Measurements from ENCODE around the gene MLLT6.
"Not testable (repeated sequence)": the region's sequence is repeated elsewhere in the genome, so short reads cannot be mapped to it uniquely, and the experiment has no call there.

MLLT6 gene

GRCh38 chr17:38709104-38709820, 4.2 kb downstream of the MLLT6 start:
- no peak for DNase-seq

GRCh38 chr17:38709864-38710603, 5.0 kb downstream of the MLLT6 start:
- DNase-seq = no peak

GRCh38 chr17:38710604-38710962, 5.5 kb downstream of the MLLT6 start:
- no peak for DNase-seq

GRCh38 chr17:38710985-38711384, 5.9 kb downstream of the MLLT6 start:
- no peak for DNase-seq

DNA sequence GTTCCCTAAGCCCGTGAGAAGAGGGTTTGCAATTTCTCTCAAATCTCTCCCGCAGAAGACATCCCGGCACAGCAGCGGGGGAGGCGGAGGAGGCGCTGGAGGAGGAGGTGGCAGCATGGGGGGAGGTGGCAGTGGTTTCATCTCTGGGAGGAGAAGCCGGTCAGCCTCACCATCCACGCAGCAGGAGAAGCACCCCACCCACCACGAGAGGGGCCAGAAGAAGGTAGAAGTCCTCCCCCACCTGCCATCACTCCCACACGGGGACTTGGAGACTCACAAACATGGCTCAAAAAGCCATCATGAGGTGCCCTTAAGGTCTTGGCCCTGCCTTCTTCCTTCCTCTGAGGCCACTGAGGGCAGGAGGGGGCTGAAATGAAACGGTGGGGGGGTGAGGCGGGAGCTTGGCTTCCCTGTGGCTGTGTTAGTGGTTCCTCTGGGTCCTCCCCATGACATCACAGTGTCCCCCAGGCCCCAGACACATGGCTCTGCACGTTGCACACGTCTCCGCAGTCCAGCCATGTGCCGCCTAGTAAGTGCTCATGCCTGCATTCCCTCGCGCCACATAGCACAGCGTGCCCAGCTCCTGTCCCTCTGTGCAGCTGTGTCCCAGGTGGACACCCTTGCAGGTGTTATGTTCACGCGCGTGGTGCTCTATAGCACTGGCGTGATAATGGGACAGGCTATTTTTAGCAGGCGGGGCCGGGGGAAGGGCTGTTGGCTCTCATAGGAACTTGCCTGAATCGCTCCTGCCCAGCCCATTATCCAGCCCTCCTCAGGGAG, 6.9 kb downstream of the MLLT6 start:
- no peak for DNase-seq

DNA sequence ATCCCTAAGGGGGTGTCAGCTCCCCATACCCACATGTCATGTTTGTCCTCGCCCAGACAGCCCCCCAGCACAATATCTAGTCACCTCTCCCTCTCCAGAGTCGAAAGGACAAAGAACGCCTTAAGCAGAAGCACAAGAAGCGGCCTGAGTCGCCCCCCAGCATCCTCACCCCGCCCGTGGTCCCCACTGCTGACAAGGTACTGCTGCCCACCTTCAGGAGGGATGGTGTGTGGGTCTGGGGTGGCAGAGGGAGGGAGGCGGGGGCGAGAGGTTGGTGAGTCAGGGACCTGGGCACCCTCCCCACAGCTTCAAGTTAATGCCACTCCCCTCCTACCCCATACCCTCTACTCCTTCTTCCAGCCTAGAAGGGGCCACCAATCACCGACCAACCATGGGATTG, 7.5 kb downstream of the MLLT6 start:
- DNase-seq = no peak

GRCh38 chr17:38713456-38714075, 8.5 kb downstream of the MLLT6 start:
- no peak for DNase-seq

DNA sequence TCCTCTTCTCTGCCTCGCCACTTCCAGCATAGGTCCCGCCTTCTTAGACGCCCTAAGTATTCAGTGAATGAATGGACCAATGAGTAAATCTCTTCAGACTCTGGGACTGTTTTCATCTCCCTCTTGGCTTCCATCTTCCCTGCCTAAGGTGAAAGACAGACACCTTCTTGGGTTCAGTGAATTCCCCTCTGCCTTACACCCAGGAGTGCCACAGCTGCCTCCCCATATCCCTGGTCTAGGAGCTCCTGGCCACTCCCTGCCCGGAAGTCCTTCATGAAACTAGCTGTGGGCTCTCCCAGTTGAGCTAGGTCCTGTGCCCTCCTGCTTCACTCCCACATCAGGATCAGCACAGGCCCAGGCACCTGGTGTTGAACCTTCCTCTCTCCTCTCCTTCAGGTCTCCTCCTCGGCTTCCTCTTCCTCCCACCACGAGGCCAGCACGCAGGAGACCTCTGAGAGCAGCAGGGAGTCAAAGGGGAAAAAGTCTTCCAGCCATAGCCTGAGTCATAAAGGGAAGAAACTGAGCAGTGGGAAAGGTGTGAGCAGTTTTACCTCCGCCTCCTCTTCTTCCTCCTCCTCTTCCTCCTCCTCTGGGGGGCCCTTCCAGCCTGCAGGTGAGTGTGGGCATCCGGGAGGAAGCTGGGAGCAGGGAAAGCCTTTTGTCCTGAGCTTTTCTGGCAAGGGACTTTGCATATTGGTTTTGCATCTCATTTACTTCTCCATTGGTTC, 10.3 kb downstream of the MLLT6 start:
- no peak for DNase-seq

GRCh38 chr17:38716368-38717005, 11.4 kb downstream of the MLLT6 start:
- no peak for DNase-seq

- DNase-seq = no peak
These were observed 12.2 kb downstream of the MLLT6 start for GRCh38 chr17:38717139-38717745.

DNA sequence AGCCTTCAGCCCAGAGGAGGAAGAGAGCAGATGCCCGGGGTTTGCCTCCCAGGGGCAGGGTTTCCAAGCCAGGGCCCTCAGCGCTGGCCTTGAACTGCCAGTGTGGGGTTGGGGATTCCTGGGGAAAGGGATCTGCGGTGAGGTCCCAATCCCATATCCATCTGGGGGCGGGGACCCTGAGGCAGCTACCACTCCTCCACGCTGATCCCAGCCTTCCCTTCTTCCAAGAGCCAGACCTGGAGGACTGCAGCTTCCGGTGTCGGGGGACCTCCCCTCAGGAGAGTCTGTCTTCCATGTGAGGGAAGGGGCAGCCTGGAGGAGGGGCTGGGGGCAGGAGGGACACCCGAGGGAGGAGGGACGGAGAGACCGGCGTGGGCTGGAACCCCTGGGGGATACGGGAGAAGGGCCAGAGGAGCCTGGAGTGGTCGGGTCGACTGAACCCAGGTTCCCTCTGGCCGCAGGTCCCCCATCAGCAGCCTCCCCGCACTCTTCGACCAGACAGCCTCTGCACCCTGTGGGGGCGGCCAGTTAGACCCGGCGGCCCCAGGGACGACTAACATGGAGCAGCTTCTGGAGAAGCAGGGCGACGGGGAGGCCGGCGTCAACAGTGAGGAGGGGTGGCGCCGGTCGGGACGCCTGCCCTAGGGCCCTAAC, 14.3 kb downstream of the MLLT6 start:
- DNase-seq = no peak

- DNase-seq = no peak
These were observed 15.0 kb downstream of the MLLT6 start for GRCh38 chr17:38719943-38720641.

- DNase-seq = no peak
These were observed 15.9 kb downstream of the MLLT6 start for GRCh38 chr17:38720941-38721340.

DNA sequence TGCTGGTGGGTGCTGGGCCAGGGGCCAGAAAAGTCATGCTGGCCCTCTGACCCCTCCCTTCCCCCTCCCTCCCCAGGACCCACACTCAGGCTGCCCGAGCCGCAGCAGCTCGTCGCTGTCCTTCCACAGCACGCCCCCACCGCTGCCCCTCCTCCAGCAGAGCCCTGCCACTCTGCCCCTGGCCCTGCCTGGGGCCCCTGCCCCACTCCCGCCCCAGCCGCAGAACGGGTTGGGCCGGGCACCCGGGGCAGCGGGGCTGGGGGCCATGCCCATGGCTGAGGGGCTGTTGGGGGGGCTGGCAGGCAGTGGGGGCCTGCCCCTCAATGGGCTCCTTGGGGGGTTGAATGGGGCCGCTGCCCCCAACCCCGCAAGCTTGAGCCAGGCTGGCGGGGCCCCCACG, 16.7 kb downstream of the MLLT6 start:
- DNase-seq = no peak

GRCh38 chr17:38724337-38724988, 19.4 kb downstream of the MLLT6 start:
- no peak for DNase-seq

DNA sequence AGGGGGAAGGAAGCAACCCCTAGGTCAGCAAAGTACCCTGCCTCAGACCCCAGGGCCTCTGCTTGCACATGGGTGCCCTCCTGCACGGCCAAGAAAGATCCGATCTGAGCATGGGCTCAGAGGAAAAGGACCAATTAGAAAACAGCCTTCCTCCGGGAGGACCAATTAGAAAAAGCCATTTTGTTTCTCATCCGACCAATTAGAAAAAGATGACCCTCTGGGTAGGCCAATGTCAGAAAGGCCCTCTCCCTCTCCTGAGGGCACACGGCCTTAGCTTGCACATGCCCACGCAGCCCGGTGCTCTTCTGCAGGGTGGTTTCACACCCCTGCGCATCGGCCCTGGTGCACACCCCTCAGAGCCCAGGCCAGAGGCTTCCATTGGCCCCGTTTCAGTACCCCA, 20.0 kb downstream of the MLLT6 start:
- no peak for DNase-seq

DNA sequence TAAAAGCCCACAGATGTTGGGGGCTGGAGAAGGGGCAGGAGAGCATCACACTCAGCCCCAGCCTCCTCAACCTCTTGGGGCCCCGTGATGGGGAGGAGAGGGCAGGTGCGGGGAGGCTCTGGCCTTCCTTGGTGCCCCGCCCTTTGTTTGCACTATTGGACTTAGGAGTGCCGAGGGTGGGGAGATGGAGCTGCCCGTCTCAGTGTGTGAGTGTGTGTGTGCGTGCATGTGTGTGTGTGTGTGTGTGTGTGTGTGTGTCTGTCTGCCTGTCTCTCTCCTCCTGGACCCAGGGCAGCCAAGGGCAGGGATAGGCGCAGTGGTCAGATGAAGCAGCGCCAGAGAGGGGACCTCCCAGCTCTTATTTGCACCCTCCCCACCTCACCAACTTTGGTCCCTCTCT, 21.1 kb downstream of the MLLT6 start:
- not testable (repeated sequence) for DNase-seq

DNA sequence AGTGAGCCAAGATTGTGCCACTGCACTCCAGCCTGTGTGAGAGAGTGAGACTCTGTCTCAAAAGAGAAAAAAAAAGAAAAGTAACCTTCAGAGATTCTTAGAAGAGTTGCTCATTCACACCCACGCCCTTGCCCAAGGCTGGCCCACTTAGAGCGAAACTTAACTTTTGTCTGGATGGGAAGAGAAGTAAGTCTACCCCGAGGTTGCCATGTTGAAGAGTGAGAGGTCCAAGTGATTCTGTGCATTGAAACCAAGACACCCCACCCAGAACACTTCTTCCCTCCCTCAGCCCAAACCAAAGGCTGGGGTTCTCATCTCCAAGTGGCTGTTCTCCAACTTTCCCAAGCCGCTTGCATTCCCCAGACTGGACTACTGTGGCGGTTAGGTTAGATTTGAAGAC, 22.7 kb downstream of the MLLT6 start:
- DNase-seq = no peak

DNA sequence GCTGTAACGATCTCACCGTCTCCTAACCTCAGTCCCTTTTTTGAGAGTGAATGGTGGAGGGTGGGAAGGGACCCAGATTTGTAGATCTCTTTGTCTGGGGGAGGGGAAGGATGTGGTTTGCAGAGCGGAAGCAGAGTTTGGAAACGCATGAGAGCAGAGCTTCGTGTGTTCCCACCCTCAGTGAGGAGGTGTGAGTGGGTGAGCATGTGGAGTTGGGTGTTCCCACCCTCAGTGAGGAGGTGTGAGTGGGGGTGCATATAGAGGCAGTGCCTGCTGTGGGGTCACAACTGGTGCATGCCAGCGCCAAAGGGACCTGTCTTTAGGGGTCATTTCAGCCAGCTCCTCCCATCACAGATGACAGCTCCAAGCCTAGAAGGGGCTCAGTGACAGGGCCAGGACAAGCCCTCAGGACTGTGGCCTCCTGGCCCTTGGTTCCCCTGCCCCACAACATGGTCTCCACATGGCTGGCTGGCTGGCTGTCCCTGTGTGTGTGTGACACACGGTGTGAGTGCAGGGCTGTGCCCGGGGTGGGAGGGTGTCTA, 23.3 kb downstream of the MLLT6 start:
- no peak for DNase-seq
